IMR-90 (cell line): Measurements from ENCODE around the gene VSIG10L2. TPM values are rescaled to one million over a fixed set of nuclear protein-coding genes. Genes with fewer than 3 reads are reported as not detected.

Experiments
- ATAC-seq: fragments of 200-7000 bp; cut with Tn5 transposase; 2 replicates; pipeline ENCODE4 v1.9.1; 2020; ENCODE audit warnings: low read depth, mild to moderate bottlenecking, moderate library complexity
- BruUV-seq: library from RNA; stranded (reverse); fragments of 400-500 nt; replicated peaks from 2 replicates; lab custom pipeline; 2021; lab: Mats Ljungman, UMichigan
- CTCF ChIA-PET: fragments of 300-600 bp; formaldehyde crosslinking; extraction: SDS; loops from one replicate; lab custom pipeline; 2021; ENCODE audit warnings: antibody characterized with exemption; lab: Yijun Ruan, JAX
- POLR2A ChIA-PET: fragments of 300-600 bp; sonication (Branson Sonifier 250); formaldehyde crosslinking; loops from one replicate; lab custom pipeline; 2022; ENCODE audit warnings: antibody characterized with exemption; ENCODE audit not compliant: unreplicated experiment; lab: Charles Lee
- DNase-seq: peaks from one replicate; pipeline ENCODE4 v3.0.0; 2013
- H2AFZ ChIP-seq: replicated peaks from 2 replicates; pipeline ENCODE3; 2013; ENCODE audit warnings: low read length, mild to moderate bottlenecking; ENCODE audit not compliant: poor library complexity
- H2AK5ac ChIP-seq: 2 replicates; pipeline ENCODE4 v1.6.1; 2013; ENCODE audit warnings: low read depth, low read length, inconsistent platforms
- H2AK9ac ChIP-seq: replicated peaks from 2 replicates; pipeline ENCODE3; 2013; ENCODE audit warnings: mild to moderate bottlenecking, low read depth, low read length, moderate library complexity; ENCODE audit not compliant: poor library complexity
- H2BK120ac ChIP-seq: 2 replicates; pipeline ENCODE4 v1.6.1; 2013; ENCODE audit warnings: low read depth, low read length, inconsistent platforms
- H2BK15ac ChIP-seq: 3 replicates; pipeline ENCODE4 v1.6.1; 2013; ENCODE audit warnings: low read depth, low read length, inconsistent platforms
- H2BK20ac ChIP-seq: 2 replicates; pipeline ENCODE4 v1.6.1; 2013; ENCODE audit warnings: low read depth, mild to moderate bottlenecking, inconsistent platforms, low read length, moderate library complexity
- H2BK5ac ChIP-seq: 2 replicates; pipeline ENCODE4 v1.6.1; 2013; ENCODE audit warnings: mild to moderate bottlenecking, low read depth, low read length, inconsistent platforms; ENCODE audit not compliant: poor library complexity, severe bottlenecking
- H3K14ac ChIP-seq: replicated peaks from 2 replicates; pipeline ENCODE4 v1.6.1; 2013; ENCODE audit warnings: low read depth, low read length, inconsistent platforms
- H3K18ac ChIP-seq: 2 replicates; pipeline ENCODE4 v1.6.1; 2013; ENCODE audit warnings: low read depth, low read length, control low read depth
- H3K23ac ChIP-seq: 2 replicates; pipeline ENCODE4 v1.6.1; 2013; ENCODE audit warnings: low read depth, low read length, inconsistent platforms
- H3K27ac ChIP-seq: 2 replicates; pipeline ENCODE4 v1.5.1; 2013; ENCODE audit warnings: mild to moderate bottlenecking, control low read depth, low read length; ENCODE audit not compliant: insufficient read depth
- H3K27me3 ChIP-seq: 2 replicates; pipeline ENCODE4 v1.6.1; 2013; ENCODE audit warnings: low read length; ENCODE audit not compliant: control insufficient read depth, insufficient read depth
- H3K36me3 ChIP-seq: 2 replicates; pipeline ENCODE4 v1.6.1; 2013; ENCODE audit warnings: low read length, mixed read lengths; ENCODE audit not compliant: control insufficient read depth, insufficient read depth
- H3K4ac ChIP-seq: 2 replicates; pipeline ENCODE4 v1.6.1; 2013; ENCODE audit warnings: low read depth, low read length, inconsistent platforms
- H3K4me1 ChIP-seq: 2 replicates; pipeline ENCODE4 v1.6.1; 2013; ENCODE audit warnings: low read length, mixed read lengths; ENCODE audit not compliant: control insufficient read depth, insufficient read depth
- H3K4me2 ChIP-seq: 2 replicates; pipeline ENCODE4 v1.6.1; 2013; ENCODE audit warnings: low read depth, mild to moderate bottlenecking, control low read depth, low read length, moderate library complexity
- H3K4me3 ChIP-seq: 2 replicates; pipeline ENCODE4 v1.5.1; 2013; ENCODE audit warnings: low read depth, mild to moderate bottlenecking, control low read depth, low read length, moderate library complexity; ENCODE audit not compliant: insufficient read depth
- H3K56ac ChIP-seq: 2 replicates; pipeline ENCODE4 v1.6.1; 2013; ENCODE audit warnings: low read length, inconsistent platforms; ENCODE audit not compliant: insufficient read depth; ENCODE audit errors: extremely low read depth
- H3K79me1 ChIP-seq, 2 experiments: 2 replicates each; pipeline ENCODE4 v1.6.1; 2013; ENCODE audit warnings: low read length in 2 of 2, inconsistent platforms in 1 of 2, low read depth in 1 of 2
- H3K9ac ChIP-seq: 2 replicates; pipeline ENCODE4 v1.6.1; 2013; ENCODE audit warnings: low read depth, low read length, control low read depth
- H3K9me1 ChIP-seq: 2 replicates; pipeline ENCODE4 v1.6.1; 2013; ENCODE audit warnings: low read length, inconsistent platforms; ENCODE audit not compliant: insufficient read depth
- H3K9me3 ChIP-seq: 2 replicates; pipeline ENCODE4 v1.6.1; 2013; ENCODE audit warnings: low read length; ENCODE audit not compliant: control insufficient read depth, insufficient read depth
- H4K20me1 ChIP-seq: 2 replicates; pipeline ENCODE4 v1.6.1; 2013; ENCODE audit warnings: low read length, inconsistent platforms; ENCODE audit not compliant: insufficient read depth
- H4K5ac ChIP-seq: 2 replicates; pipeline ENCODE4 v1.6.1; 2013; ENCODE audit warnings: mild to moderate bottlenecking, low read depth, low read length, control low read depth
- H4K8ac ChIP-seq, 2 experiments: 2 replicates each; pipeline ENCODE4 v1.6.1; 2013; ENCODE audit warnings: low read depth in 2 of 2, low read length in 2 of 2, control low read depth in 1 of 2, inconsistent platforms in 1 of 2
- H4K91ac ChIP-seq: 2 replicates; pipeline ENCODE4 v1.6.1; 2013; ENCODE audit warnings: low read depth, low read length, inconsistent platforms; ENCODE audit not compliant: insufficient read depth
- CEBPB ChIP-seq: IDR thresholded peaks from 2 replicates; pipeline ENCODE4 v1.6.1; 2012; ENCODE audit warnings: low read depth, low read length, improper control_type of control experiment
- CHD1 ChIP-seq: IDR thresholded peaks from 2 replicates; pipeline ENCODE4 v1.6.1; 2012; ENCODE audit warnings: low read depth, low read length, improper control_type of control experiment
- MAZ ChIP-seq: IDR thresholded peaks from 2 replicates; pipeline ENCODE4 v1.6.1; 2012; ENCODE audit warnings: low read depth, mild to moderate bottlenecking, low read length, improper control_type of control experiment, moderate library complexity, borderline replicate concordance
- NFE2L2 ChIP-seq: fragments of 150-350 bp; IDR thresholded peaks from 2 replicates; pipeline ENCODE4 v1.6.1; 2016; ENCODE audit warnings: low read depth, mild to moderate bottlenecking, low read length
- SMC3 ChIP-seq: fragments of 150-350 bp; IDR thresholded peaks from 2 replicates; pipeline ENCODE4 v1.6.1; 2016; ENCODE audit warnings: low read depth, mild to moderate bottlenecking, antibody characterized with exemption, low read length, moderate library complexity
- dilution Hi-C: fragments of 300-500 bp; cut with HindIII; formaldehyde crosslinking; loops from one replicate; pipeline ENCODE4 v1.14.3; 2018; ENCODE audit warnings: low sequenced_read_pairs; ENCODE audit not compliant: unreplicated experiment
- in situ Hi-C: fragments of 300-500 bp; cut with MboI; formaldehyde crosslinking; loops from 3 replicates; pipeline ENCODE4 v1.14.3; 2019; ENCODE audit warnings: low sequenced_read_pairs, inconsistent platforms, mixed read lengths
- intact Hi-C: fragments of 100-400 bp; cut with micrococcal nuclease; formaldehyde crosslinking; loops from 2 replicates; pipeline ENCODE4 v1.10.0; 2022
- polyA plus RNA-seq, 3 experiments: library from polyadenylated mRNA; depleted of rRNA; stranded (reverse); fragments of >200 nt; gene quantifications; 2 replicates each; pipeline ENCODE4 v1.2.3, GENCODE V29; 2012; ENCODE audit warnings: low replicate concordance in 1 of 3
- total RNA-seq: library from RNA; depleted of rRNA; stranded (reverse); fragments of >200 nt; gene quantifications from 2 replicates; pipeline ENCODE4 v1.2.3, GENCODE V29; 2012
- TF ChIP-seq, protein P1 (sequence below): fragments of 150-350 bp; IDR thresholded peaks from 2 replicates; pipeline ENCODE4 v1.6.1; 2017; ENCODE audit warnings: mild to moderate bottlenecking, antibody characterized with exemption, low read length, low read depth
- TF ChIP-seq, protein P2 (sequence below): fragments of 150-350 bp; IDR thresholded peaks from 2 replicates; pipeline ENCODE4 v1.6.1; 2016; ENCODE audit warnings: low read depth, mild to moderate bottlenecking, low read length, moderate library complexity, borderline replicate concordance

The VSIG10L2 gene
- total and polyA plus RNA-seq, 2 of the 4 experiments (the other 2 are of a cell fraction) = under 0.01 TPM; not detected in 1

DNA sequence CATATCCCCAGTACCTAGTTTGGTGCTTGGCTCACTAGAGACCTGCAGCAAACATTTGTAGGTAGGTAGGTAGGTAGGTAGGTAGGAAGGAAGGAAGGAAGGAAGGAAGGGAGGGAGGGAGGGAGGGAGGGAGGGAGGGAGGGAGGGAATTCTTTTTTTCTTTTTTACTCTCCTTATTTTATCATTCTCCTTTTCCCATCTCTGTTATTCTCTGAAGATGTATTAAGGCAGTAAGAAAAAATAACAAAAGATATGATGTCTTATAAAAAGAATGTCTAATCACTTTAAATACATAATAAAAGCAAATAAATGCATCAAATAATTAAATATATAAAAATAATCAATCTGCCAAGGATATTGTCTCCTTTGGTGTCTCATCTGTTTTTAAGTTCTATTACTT, 28.4 kb downstream of the VSIG10L2 start:
- DNase-seq (no peak), ATAC-seq (no peak)
- Histone ChIP-seq H3K56ac (no peak overlapping the region), H2BK20ac (no peak overlapping the region), H3K27ac (no peak overlapping the region), H3K9me1 (no peaks in the 10 kb centered on the region), H3K14ac (no peak overlapping the region), H2BK5ac (no peak overlapping the region), H2AFZ (no peak overlapping the region), H2BK15ac (no peak overlapping the region), H2AK9ac (no peak overlapping the region), H3K36me3 (no peaks in the 10 kb centered on the region), H3K9ac (no peak overlapping the region), H3K4me1 (no peaks in the 10 kb centered on the region), H3K9me3 (no peaks in the 10 kb centered on the region), H3K4me3 (no peak overlapping the region), H3K18ac (no peak overlapping the region), H4K91ac (no peak overlapping the region), H3K4me2 (no peak overlapping the region), H3K4ac (no peak overlapping the region), H4K8ac (no peak overlapping the region), H2BK120ac (no peak overlapping the region), H3K23ac (no peak overlapping the region), H3K79me1 (no peaks in the 10 kb centered on the region), H4K5ac (no peak overlapping the region), H4K20me1 (no peaks in the 10 kb centered on the region), H2AK5ac (no peak overlapping the region), H3K27me3 (peaks cover 3% of the 10 kb centered on the region; the same call in 1 of the 2 replicates)
- BruUV-seq = no TSS peak
- TF ChIP-seq CEBPB (no peak), CHD1 (no peak), MAZ (no peak), NFE2L2 (no peak), SMC3 (no peak)
- TF ChIP-seq, protein P1, sequence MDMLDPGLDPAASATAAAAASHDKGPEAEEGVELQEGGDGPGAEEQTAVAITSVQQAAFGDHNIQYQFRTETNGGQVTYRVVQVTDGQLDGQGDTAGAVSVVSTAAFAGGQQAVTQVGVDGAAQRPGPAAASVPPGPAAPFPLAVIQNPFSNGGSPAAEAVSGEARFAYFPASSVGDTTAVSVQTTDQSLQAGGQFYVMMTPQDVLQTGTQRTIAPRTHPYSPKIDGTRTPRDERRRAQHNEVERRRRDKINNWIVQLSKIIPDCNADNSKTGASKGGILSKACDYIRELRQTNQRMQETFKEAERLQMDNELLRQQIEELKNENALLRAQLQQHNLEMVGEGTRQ = no peak
- TF ChIP-seq, protein P2, sequence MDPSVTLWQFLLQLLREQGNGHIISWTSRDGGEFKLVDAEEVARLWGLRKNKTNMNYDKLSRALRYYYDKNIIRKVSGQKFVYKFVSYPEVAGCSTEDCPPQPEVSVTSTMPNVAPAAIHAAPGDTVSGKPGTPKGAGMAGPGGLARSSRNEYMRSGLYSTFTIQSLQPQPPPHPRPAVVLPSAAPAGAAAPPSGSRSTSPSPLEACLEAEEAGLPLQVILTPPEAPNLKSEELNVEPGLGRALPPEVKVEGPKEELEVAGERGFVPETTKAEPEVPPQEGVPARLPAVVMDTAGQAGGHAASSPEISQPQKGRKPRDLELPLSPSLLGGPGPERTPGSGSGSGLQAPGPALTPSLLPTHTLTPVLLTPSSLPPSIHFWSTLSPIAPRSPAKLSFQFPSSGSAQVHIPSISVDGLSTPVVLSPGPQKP = no peak
- CTCF ChIA-PET = no interaction called here
- intact Hi-C loops = no loop called here
- dilution Hi-C loops = no loop called here
- POLR2A ChIA-PET = no interaction called here
- in situ Hi-C loops = no loop called here
